H9 (cell line): ENCODE measurements around the gene RNPS1. TPM values are rescaled to one million over a fixed set of nuclear protein-coding genes. Genes with fewer than 3 reads are reported as not detected.
A peak's percentile ranks its signal among the peaks of the same experiment; 100 is the strongest.

Experiments
- DNase-seq: peaks from one replicate; pipeline ENCODE4 v3.0.0-alpha.2; 2017
- H2AFZ ChIP-seq: one replicate; pipeline ENCODE4 v1.6.1; 2013; ENCODE audit warnings: mild to moderate bottlenecking, low read length, control low read depth, moderate library complexity
- H2AK5ac ChIP-seq: 2 replicates; pipeline ENCODE4 v1.6.1; 2013; ENCODE audit warnings: low read length, control low read depth, mixed read lengths; ENCODE audit not compliant: insufficient read length
- H2BK120ac ChIP-seq: one replicate; pipeline ENCODE4 v1.6.1; 2013; ENCODE audit warnings: low read depth, mild to moderate bottlenecking, low read length, control low read depth, inconsistent platforms; ENCODE audit not compliant: poor library complexity, severe bottlenecking
- H2BK12ac ChIP-seq: 2 replicates; pipeline ENCODE4 v1.6.1; 2013; ENCODE audit warnings: low read length, control low read depth, mixed read lengths, low read depth; ENCODE audit not compliant: insufficient read length
- H2BK15ac ChIP-seq: 2 replicates; pipeline ENCODE4 v1.6.1; 2013; ENCODE audit warnings: low read depth, low read length, control low read depth
- H2BK20ac ChIP-seq: one replicate; pipeline ENCODE4 v1.6.1; 2013; ENCODE audit warnings: low read depth, mild to moderate bottlenecking, low read length, control low read depth, inconsistent platforms; ENCODE audit not compliant: poor library complexity, severe bottlenecking
- H2BK5ac ChIP-seq: 2 replicates; pipeline ENCODE4 v1.6.1; 2013; ENCODE audit warnings: low read length, control low read depth, mixed read lengths; ENCODE audit not compliant: insufficient read length
- H3K14ac ChIP-seq: 2 replicates; pipeline ENCODE4 v1.6.1; 2013; ENCODE audit warnings: low read length, control low read depth; ENCODE audit not compliant: insufficient read depth
- H3K18ac ChIP-seq: 2 replicates; pipeline ENCODE4 v1.6.1; 2013; ENCODE audit warnings: low read depth, mild to moderate bottlenecking, mixed read lengths, low read length, control low read depth; ENCODE audit not compliant: insufficient read length
- H3K23ac ChIP-seq: 2 replicates; pipeline ENCODE4 v1.6.1; 2013; ENCODE audit warnings: low read length, control low read depth, mixed read lengths, low read depth; ENCODE audit not compliant: insufficient read length
- H3K23me2 ChIP-seq: 2 replicates; pipeline ENCODE4 v1.6.1; 2013; ENCODE audit warnings: low read depth, mild to moderate bottlenecking, mixed read lengths, low read length, control low read depth; ENCODE audit not compliant: insufficient read length, poor library complexity, severe bottlenecking
- H3K27ac ChIP-seq: 2 replicates; pipeline ENCODE4 v1.5.1; 2013; ENCODE audit warnings: low read length, control low read depth, mixed read lengths, low read depth; ENCODE audit not compliant: insufficient read length
- H3K27me3 ChIP-seq: 2 replicates; pipeline ENCODE4 v1.6.1; 2013; ENCODE audit warnings: low read length, control low read depth, inconsistent platforms; ENCODE audit not compliant: insufficient read depth
- H3K4ac ChIP-seq: 2 replicates; pipeline ENCODE4 v1.6.1; 2013; ENCODE audit warnings: low read depth, mild to moderate bottlenecking, control low read depth, inconsistent platforms, low read length, moderate library complexity
- H3K4me1 ChIP-seq: 2 replicates; pipeline ENCODE4 v1.6.1; 2013; ENCODE audit warnings: low read length, control low read depth, inconsistent platforms; ENCODE audit not compliant: insufficient read depth
- H3K4me2 ChIP-seq: 2 replicates; pipeline ENCODE4 v1.6.1; 2013; ENCODE audit warnings: low read length, control low read depth, mixed read lengths; ENCODE audit not compliant: insufficient read length, insufficient read depth
- H3K56ac ChIP-seq: 2 replicates; pipeline ENCODE4 v1.6.1; 2013; ENCODE audit warnings: low read depth, mild to moderate bottlenecking, mixed read lengths, low read length, control low read depth; ENCODE audit not compliant: insufficient read length
- H3K79me1 ChIP-seq: 2 replicates; pipeline ENCODE4 v1.6.1; 2013; ENCODE audit warnings: low read depth, mild to moderate bottlenecking, moderate library complexity, low read length, control low read depth, inconsistent platforms; ENCODE audit not compliant: insufficient read depth, poor library complexity, severe bottlenecking
- H3K79me2 ChIP-seq: 2 replicates; pipeline ENCODE4 v1.6.1; 2013; ENCODE audit warnings: low read length, control low read depth, inconsistent platforms; ENCODE audit not compliant: insufficient read depth
- H3K9ac ChIP-seq: 2 replicates; pipeline ENCODE4 v1.6.1; 2013; ENCODE audit warnings: low read length, control low read depth, mixed read lengths; ENCODE audit not compliant: insufficient read length; ENCODE audit errors: extremely low read depth
- H3K9me3 ChIP-seq: one replicate; pipeline ENCODE4 v1.6.1; 2013; ENCODE audit warnings: low read depth, low read length, inconsistent platforms; ENCODE audit not compliant: control insufficient read depth
- H3T11ph ChIP-seq: one replicate; pipeline ENCODE4 v1.6.1; 2013; ENCODE audit warnings: mild to moderate bottlenecking, low read length, control low read depth, inconsistent platforms
- H4K20me1 ChIP-seq: one replicate; pipeline ENCODE4 v1.6.1; 2013; ENCODE audit not compliant: control insufficient read depth, insufficient read length, insufficient read depth
- H4K5ac ChIP-seq: 2 replicates; pipeline ENCODE4 v1.6.1; 2013; ENCODE audit warnings: low read depth, mild to moderate bottlenecking, mixed read lengths, low read length, control low read depth; ENCODE audit not compliant: insufficient read length
- H4K8ac ChIP-seq: replicated peaks from 2 replicates; pipeline ENCODE4 v1.6.1; 2013; ENCODE audit warnings: low read length, control low read depth, mixed read lengths, low read depth; ENCODE audit not compliant: insufficient read length
- H4K91ac ChIP-seq: 2 replicates; pipeline ENCODE4 v1.6.1; 2013; ENCODE audit warnings: low read depth, mild to moderate bottlenecking, moderate library complexity, mixed read lengths, low read length, control low read depth; ENCODE audit not compliant: insufficient read length
- H3K27ac Mint-ChIP-seq, 3 experiments: 2 replicates in 2 of 3; 3 replicates in 1 of 3; pipeline ENCODE4 v1.8.0; 2020 to 2021; ENCODE audit warnings: mixed read lengths in 3 of 3, mild to moderate bottlenecking in 1 of 3, moderate library complexity in 1 of 3
- H3K27me3 Mint-ChIP-seq: 2 replicates; pipeline ENCODE4 v1.8.0; 2021; ENCODE audit warnings: low read depth, mild to moderate bottlenecking, moderate library complexity, mixed read lengths
- H3K36me3 Mint-ChIP-seq, 3 experiments: 2 replicates in 2 of 3; 3 replicates in 1 of 3; pipeline ENCODE4 v1.8.0; 2020 to 2021; ENCODE audit warnings: low read depth in 3 of 3, mixed read lengths in 3 of 3; ENCODE audit not compliant: insufficient read depth in 1 of 3
- H3K4me1 Mint-ChIP-seq, 2 experiments: 2 replicates each; pipeline ENCODE4 v1.8.0; 2020; ENCODE audit warnings: mixed read lengths in 2 of 2
- H3K4me3 Mint-ChIP-seq, 2 experiments: 2 replicates in 1 of 2; 3 replicates in 1 of 2; pipeline ENCODE4 v1.8.0; 2020 to 2021; ENCODE audit warnings: mild to moderate bottlenecking in 2 of 2, mixed read lengths in 2 of 2, moderate library complexity in 1 of 2
- H3K9me3 Mint-ChIP-seq, 2 experiments: 2 replicates in 1 of 2; 3 replicates in 1 of 2; pipeline ENCODE4 v1.8.0; 2020; ENCODE audit warnings: mild to moderate bottlenecking in 2 of 2, mixed read lengths in 2 of 2, moderate library complexity in 1 of 2
- WGBS: extraction: QIAGEN DNeasy Blood & Tissue Kit; methylation state at CpG from one replicate; pipeline ENCODE4 v1.1.7; 2013; ENCODE audit warnings: missing lambda C conversion rate, low lambda C conversion rate, mixed read lengths; ENCODE audit not compliant: insufficient read length; ENCODE audit errors: extremely low coverage; 5-methylcytosine and 5-hydroxymethylcytosine counted together
- total RNA-seq: library from RNA; stranded (reverse); gene quantifications from 2 replicates; pipeline ENCODE4 v1.2.1, GENCODE V29; 2021
- TF ChIP-seq, protein P1 (sequence below): fragments of 200-600 bp; sonication (generic); conservative IDR thresholded peaks from 3 replicates; pipeline ENCODE4 v1.8.0; 2021; ENCODE audit warnings: antibody characterized with exemption, mild to moderate bottlenecking

Gene RNPS1
- total RNA-seq, 1 experiment from 2014 or later = 384 TPM

DNA sequence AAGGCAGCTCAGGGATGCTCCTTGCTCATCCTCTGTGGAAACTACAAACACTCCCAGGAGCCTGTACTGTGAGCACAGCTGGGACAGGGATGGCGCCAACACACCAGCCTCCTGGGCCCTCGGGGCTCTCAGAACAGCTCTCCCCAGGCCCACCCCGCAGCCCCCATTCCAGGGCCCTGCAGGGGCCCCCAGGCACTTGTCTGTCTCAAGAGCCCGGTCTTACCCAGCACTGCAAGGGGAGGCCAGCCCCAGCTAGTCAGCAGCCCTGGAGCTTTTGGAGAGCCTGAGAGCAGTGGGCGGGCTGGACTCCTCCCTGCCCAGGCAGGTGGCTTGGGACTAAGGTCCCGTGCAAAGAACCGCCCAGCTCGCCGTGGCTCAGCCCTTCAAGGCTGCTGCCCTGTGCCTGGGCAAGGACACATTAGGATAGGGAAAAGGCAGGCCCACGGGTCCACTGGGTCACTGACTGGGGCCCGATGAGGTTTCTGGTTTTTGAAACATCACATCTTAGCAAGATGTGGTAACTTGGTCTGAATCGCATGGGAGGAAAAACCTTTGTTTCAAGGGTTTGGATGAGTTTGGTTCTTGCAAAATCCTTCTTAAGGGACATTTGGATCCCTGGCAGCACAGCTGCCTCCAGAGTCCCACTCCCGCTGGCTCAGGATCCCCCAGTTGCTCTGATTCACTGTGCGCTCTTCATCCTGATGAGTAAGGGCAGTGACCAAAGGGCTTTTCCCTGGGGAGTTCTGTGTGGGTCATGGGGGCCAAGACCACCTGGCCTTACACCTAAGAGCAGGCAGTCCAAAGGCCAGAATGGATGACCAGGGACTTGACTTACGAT, 28.9 kb downstream of the RNPS1 start:
- Histone ChIP-seq H3K27me3 (peaks cover 2% of the 10 kb centered on the region; the same call in 1 of the 2 replicates), H2AFZ (no peak overlapping the region), H3K79me2 (no peaks in the 10 kb centered on the region), H3K56ac (no peak overlapping the region), H4K20me1 (no peaks in the 10 kb centered on the region), H4K5ac (no peak overlapping the region), H3T11ph (no peak overlapping the region), H3K79me1 (no peaks in the 10 kb centered on the region), H3K4me2 (no peak overlapping the region), H3K4ac (no peak overlapping the region), H2BK120ac (no peak overlapping the region), H3K9ac (no peak overlapping the region), H3K23me2 (peaks cover 13% of the 10 kb centered on the region), H3K23ac (no peak overlapping the region), H4K91ac (no peak overlapping the region), H3K9me3 (no peaks in the 10 kb centered on the region), H4K8ac (no peak overlapping the region), H2BK20ac (no peak overlapping the region), H3K18ac (no peak overlapping the region), H2AK5ac (no peak overlapping the region), H2BK12ac (no peak overlapping the region), H3K14ac (no peak overlapping the region), H2BK5ac (no peak overlapping the region), H3K4me1 (no peaks in the 10 kb centered on the region), H2BK15ac (no peak overlapping the region), H3K27ac (no peak overlapping the region)
- Mint-ChIP-seq H3K27me3 (peaks cover 16% of the 10 kb centered on the region), H3K36me3 (peaks cover 6 to 41% (median 19%) of the 10 kb centered on the region in 3 experiments; a peak in 6 of 7 replicates), H3K27ac (no peak overlapping the region; a peak in 1 of 7 replicates), H3K9me3 (no peaks in the 10 kb centered on the region; a peak in 1 of 5 replicates), H3K4me3 (peak overlapping the region in 1 of 2 experiments; percentile 22; a peak in 1 of 5 replicates), H3K4me1 (peaks cover 0 to 3% of the 10 kb centered on the region in 2 experiments; a peak in 1 of 4 replicates)
- TF ChIP-seq, protein P1, sequence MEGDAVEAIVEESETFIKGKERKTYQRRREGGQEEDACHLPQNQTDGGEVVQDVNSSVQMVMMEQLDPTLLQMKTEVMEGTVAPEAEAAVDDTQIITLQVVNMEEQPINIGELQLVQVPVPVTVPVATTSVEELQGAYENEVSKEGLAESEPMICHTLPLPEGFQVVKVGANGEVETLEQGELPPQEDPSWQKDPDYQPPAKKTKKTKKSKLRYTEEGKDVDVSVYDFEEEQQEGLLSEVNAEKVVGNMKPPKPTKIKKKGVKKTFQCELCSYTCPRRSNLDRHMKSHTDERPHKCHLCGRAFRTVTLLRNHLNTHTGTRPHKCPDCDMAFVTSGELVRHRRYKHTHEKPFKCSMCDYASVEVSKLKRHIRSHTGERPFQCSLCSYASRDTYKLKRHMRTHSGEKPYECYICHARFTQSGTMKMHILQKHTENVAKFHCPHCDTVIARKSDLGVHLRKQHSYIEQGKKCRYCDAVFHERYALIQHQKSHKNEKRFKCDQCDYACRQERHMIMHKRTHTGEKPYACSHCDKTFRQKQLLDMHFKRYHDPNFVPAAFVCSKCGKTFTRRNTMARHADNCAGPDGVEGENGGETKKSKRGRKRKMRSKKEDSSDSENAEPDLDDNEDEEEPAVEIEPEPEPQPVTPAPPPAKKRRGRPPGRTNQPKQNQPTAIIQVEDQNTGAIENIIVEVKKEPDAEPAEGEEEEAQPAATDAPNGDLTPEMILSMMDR = no peak
- DNase-seq = peak; percentile 54
- no CpG with 5 or more reads among the region's 15 CpGs for WGBS
